GM18870 (cell line): ENCODE results near the gene ARHGAP27.
"Not testable (repeated sequence)": the region's sequence is repeated elsewhere in the genome, so short reads cannot be mapped to it uniquely, and the experiment has no call there.

Source experiments
- ATAC-seq: cut with Tn5 transposase; IDR thresholded peaks from one replicate; pipeline ENCODE4 v1.9.1; 2021; ENCODE audit warnings: moderate library complexity; ENCODE audit not compliant: unreplicated experiment

ARHGAP27 gene, protein sequence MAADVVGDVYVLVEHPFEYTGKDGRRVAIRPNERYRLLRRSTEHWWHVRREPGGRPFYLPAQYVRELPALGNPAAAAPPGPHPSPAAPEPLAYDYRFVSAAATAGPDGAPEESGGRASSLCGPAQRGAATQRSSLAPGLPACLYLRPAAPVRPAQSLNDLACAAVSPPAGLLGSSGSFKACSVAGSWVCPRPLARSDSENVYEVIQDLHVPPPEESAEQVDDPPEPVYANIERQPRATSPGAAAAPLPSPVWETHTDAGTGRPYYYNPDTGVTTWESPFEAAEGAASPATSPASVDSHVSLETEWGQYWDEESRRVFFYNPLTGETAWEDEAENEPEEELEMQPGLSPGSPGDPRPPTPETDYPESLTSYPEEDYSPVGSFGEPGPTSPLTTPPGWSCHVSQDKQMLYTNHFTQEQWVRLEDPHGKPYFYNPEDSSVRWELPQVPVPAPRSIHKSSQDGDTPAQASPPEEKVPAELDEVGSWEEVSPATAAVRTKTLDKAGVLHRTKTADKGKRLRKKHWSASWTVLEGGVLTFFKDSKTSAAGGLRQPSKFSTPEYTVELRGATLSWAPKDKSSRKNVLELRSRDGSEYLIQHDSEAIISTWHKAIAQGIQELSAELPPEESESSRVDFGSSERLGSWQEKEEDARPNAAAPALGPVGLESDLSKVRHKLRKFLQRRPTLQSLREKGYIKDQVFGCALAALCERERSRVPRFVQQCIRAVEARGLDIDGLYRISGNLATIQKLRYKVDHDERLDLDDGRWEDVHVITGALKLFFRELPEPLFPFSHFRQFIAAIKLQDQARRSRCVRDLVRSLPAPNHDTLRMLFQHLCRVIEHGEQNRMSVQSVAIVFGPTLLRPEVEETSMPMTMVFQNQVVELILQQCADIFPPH

DNA sequence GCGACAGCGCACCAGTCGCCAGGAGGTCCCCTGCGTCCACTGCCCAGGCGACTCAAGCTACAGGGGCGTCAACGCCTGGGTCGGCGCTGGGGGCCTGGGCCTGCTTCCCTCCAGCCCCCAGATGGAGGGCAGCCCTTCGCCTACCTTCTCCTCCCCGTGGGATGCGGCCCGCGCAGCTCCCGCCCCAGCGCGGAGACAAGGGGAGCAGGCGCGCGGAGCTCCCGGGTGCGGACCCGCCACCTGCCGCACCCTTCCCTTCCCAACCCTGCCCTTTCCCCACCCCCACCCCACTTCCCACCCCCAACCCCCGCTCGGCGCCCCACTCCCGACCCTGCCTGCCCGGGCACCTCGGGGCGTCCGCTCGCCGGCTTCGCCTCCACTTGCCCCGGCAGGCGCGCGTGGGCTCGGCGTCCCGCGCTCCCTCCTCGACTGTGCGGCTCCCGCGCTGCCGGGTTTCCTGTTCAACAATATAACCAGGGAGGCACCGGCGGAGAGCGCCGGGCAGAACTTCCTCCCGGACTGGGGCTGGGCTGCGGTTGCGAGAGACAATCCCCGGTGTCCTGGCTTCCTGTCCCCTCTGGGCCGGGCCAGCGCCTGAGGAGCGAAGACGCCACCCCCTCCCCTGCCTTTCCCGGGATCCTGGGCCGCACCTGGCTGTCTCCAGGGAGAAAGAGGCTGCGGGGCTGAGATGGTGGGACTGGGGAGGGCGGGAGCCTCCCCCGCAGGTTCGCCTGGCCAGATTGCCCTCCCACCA lies at the start of gene ARHGAP27:
TSS of gene ARHGAP27 (minus strand) at position 466 of the 754 bp plus-strand sequence. CDS start 2,591 bp downstream, outside the sequence.
- ATAC-seq = no peak

DNA sequence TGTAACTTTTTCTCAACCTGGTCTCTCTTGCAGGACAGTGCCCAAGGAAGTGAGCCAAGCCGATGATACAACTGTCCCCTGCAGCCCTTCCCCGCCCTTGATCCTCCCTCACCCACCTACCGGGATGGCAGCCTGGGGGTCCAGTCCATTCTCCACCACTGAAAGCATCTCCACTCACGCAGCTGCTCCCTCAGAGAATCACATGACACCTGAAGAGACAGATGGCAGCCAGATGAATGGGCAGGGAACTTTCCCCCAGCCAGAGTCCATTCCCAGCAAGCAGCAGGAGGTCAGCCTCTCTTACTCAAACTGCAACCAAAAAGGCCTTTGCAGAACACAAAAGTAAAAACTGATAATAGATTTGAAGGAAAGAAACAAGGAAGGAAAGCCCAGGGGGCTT lies 49.6 kb upstream of the ARHGAP27 start:
- not testable (repeated sequence) for ATAC-seq

DNA sequence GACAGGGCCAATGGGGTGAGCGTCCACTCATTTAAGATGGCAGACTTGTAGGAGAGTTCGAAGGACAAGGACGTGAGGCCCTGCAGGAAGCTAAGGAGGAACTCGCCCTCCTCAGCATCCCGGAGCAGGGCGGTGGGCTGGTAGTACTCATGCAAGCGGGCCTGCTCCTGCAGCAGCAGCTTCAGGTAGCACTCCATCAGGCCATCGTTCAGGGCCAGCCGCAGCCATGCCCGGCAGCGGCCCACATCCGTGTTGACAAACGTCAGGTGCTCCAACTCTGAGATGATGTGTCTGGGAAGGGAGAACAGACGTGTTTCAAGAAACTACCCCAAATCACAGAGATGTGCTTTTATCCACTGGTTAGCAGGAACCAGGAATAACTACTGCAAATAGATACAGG lies 42.8 kb upstream of the ARHGAP27 start:
- not testable (repeated sequence) for ATAC-seq

DNA sequence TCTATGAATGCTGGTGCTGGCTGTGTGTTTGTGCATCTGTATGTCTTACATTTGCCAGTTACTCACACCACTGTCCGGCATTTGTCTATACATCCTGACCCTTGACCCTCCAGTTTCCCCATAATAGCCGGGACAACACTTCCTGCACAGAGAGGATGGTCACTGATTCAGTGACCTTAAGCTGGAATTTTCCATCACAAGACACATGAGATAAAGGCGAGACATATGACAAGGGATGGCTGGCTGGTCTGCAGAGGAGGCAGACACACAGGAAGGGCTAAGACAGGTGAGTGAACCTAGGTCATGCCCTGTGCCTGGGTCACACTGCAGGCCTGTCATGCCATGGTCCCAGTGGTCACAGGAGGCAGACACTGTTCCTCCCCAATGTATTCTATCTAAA lies 39.6 kb upstream of the ARHGAP27 start:
- not testable (repeated sequence) for ATAC-seq

DNA sequence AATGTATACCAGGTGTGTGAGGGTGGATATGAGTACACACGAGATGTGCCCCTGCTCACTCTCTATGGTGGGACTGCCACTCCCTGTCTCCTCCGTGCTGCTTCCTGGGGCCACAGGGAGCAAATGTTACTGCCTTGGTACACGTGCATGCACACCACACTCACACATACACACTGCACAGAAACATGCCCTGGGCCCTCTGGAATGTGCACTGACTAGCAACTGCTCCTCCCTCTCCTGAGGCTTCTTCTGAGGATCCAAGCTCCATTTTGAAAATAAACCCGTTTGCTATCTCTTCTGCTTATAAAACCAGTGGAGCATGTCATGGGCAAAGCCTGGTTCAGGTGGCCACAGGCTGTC lies 36.5 kb upstream of the ARHGAP27 start:
- ATAC-seq = not testable (repeated sequence)

DNA sequence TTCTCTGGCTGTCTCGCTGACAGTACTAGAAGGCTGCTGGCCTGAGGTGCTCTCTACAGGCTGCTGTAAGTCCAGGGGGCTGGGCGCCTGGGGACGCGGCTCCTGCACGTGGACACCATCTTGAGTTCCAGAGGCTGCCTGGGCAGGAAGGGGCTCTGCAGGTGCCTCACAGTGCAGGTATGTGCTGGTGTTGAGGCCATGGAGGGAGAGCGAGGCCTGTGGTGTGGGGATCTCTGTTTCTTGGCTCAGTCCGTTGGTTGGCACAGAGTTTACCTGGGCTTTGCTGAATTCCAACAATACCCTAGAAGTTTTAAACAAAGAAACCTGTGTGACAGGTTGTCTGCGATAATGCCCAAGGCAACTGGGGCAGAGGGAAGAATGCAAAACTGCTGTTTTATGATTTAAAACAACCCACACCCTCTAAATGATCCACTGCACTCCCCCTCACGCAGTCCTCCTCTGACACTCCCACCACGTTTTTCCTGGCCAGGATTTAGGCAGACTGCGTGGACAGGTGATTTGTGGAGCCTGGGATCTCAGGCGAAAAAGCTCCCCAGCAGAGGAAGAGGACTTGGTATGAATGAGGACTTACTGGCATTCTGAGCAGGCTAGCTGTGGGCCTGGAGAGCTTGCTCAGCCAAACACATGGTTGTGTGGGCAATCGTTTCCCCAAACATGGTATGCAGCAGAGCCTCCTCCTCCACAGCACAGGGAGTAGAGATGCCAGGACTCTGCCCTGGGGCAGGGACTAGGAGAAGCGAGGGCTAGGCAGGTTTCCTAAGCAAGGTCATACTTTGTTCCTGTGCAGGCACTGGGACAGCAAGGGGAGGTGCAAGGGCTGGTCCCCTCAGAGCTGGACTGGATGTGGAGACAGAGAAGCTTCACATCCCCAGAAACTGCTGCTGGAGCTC lies 35.9 kb upstream of the ARHGAP27 start:
- not testable (repeated sequence) for ATAC-seq

DNA sequence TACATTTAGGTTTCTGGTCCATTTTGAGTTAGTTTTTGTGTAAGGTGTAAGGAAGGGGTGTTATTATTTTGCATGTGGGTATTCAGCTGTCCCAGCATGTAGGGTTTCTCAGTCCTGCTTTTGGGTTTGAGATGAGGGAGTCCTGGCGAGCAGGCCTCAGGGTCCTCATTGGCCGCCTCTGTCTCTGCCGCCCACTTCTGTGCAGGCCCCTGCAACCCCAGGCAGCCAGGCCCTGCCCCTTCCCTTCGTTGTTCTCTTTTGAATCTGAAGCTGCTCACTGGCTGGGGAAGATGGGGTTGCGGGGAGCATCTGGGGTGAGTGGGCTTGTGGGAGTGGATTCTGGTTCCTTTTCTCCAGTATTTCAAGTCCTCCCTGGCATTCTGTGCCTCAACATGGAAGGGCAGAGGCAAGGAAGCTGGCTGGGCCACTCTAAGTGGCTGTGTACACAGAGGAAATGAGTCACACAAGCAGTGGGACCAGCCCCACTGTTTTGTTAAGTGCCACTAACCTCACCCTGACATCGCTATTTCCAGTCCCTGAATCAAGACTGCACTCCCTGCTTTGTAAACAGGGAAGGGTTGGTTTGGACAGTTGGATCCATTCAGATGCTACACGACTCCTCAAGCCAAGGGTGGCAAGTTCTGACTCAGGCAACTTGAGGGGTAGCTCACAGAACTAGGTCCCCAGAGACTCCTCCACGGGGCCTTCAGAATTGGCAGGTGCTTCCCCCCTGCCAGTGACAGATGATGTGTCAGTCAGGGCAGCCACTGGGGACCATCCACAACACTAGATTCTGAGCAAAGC lies 29.1 kb upstream of the ARHGAP27 start:
- not testable (repeated sequence) for ATAC-seq

DNA sequence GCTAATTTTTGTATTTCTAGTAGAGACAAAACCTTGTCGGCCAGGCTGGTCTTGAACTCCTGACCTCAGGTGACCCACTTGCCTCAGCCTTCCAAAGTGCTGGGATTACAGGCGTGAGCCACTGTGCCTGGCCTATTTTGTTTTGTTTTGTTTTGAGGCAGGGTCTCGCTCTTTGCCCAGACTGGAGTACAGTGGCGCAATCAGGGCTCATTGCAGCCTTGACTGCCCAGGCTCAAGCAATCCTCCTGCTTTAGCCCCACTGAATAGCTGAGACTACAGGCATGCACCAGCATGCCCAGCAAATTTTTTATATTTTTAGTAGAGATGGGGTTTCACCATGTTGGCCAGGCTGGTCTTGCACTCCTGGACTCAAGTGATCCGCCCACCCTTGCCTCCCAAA lies 27.8 kb upstream of the ARHGAP27 start:
- not testable (repeated sequence) for ATAC-seq

DNA sequence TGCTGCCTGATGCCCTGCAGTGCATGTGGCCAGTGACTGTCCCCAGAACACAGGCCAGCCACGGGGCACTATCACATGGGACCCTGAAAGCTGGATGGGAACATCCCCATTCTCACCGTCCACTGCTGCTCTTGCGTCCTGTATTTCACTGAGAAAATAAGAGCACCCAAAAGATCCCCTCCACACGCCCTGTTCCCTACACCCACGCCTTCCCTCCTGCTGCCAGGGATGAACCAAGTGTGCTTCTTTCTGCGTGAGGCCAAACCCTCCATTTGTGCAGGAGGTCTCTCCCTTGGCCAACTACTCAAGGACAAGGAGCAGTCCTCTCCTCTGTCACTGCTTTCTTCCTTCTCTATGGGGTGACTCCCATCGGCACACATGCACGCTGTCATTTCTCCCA lies 21.7 kb upstream of the ARHGAP27 start:
- ATAC-seq = not testable (repeated sequence)

DNA sequence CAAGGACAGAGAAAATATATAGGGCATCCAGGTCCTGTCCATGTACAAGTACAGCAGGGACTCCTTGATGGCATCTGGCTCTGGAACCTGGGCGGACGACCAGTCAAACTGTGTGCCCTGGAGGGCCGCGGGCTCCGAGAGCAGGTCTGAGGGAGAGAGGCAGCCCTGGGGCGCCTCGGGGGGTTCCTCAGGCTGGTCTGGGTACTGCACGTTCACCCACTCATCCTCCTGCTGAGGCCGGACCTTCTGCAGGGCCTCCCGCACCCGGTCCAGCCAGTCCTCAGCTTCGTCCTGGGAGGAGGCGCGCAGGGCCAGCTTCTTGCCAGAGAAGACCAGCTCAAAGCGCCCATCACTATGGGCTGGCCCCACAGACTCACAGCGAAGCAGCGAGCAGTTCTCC lies 21.1 kb upstream of the ARHGAP27 start:
- ATAC-seq = not testable (repeated sequence)

DNA sequence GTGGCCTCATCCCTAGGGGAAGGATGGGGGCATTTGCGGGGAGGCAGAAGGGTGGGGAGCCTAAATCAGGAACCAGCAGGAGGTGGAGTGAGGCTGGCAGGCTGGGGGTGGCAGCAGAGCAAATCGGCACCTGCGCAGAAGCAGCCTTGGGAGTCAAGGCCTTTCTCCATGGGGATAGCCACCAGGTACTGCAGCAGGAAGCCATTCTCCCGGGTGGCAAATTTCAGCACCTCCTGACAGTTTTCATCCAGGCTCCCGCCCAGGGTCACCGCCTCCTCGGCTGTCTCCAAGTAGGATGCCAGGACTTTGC lies 20.5 kb upstream of the ARHGAP27 start:
- not testable (repeated sequence) for ATAC-seq

DNA sequence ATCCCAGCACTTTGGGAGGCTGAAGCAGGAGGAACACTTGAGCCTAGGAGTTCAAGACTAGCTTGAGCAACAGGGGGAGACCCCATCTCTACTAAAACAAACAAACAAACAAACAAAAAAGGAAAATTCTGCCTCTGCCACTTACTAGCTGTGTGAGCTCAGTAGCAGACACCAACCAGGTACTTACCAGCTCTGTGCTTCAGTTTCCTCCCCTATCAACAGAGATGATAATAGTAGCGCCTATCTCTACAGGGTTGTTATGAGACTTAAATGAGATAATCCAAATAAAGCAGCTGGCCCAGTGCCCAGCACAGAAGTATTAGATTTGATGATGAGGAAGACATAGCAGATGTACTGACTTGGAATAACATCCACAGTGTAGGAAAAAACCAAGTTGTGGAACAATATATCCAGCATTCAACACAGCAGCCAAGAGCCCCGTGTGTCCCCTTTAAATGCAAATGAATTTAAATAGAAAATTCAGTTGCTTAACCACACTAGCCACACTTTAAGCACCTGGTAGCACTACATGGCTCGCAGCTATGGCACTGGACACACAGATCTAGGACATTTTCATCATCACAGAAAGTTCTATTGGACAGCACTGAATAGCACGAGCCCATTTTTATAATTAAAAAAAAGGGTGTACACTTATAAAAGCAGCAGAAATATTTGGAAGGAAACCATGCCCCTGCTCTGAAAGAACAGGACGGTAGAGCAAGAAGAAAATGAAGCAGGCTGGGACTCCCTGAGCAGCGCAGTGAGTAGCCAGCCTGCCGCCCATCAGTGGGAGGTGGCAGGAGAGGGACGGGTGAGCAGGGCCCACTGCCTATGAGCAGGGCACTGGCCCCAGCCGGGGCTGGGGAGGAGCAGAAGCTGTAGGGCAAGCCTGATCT lies 19.9 kb upstream of the ARHGAP27 start:
- ATAC-seq = not testable (repeated sequence)

DNA sequence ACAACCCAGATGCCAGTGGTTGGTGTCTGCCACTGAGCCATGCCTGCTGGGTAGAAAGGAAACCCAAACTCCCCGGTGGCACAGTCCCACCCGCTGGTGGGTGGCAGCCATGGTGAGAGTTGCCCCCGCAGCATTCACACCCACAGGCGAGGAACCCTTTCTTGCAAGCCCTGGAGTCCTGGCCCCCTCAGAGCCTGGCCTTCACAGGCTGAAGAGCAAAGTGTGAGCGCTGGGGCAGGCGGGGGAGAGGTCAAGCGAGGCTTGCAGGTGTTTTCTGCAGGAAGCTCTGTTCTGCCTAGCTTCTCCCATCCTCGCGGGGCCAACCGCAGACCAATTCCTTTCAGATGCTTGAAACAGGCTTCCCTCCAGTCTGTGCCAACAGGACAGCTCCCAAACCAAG lies 19.0 kb upstream of the ARHGAP27 start:
- not testable (repeated sequence) for ATAC-seq

DNA sequence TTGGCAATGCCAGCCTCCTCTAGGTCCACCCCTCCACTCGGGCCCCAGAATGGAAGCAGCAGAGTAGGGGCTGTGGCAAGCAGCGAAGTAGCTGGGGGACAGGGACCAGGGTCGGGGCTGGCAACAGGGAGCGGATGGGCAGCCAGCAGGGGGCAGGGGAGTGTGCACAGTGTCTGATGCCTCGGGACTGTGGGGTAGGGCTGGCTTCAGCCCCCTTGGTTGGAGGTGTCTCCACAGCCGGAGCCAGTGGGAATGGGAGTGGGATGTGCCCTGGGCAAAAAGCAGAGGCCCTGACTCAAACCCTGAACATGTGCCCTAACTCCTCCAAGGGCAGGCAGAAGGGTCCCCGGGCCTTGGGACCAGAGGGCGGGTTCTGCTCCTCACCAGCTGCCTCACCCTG lies 18.5 kb upstream of the ARHGAP27 start:
- no peak for ATAC-seq

DNA sequence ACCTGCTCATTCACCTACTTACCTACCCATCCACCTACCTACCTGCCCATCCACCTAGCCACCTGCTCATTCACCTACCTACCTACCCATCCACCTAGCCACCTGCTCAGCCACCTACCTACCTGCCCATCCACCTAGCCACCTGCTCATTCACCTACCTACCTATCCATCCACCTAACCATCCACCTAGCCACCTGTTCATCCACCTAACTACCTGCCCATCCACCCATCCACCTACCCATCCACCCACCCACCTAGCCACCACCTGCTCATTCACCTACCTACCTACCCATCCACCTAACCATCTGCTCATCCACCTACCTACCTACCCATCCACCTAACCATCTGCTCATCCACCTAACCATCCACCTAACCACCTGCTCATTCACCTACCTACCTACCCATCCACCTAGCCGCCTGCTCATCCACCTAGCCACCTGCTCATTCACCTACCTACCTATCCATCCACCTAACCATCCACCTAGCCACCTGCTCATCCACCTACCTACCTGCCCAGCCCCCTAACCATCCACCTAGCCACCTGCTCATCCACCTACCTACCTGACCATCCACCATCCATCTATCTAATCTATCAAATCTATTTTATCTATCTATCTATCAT lies 17.1 kb upstream of the ARHGAP27 start:
- ATAC-seq = not testable (repeated sequence)

DNA sequence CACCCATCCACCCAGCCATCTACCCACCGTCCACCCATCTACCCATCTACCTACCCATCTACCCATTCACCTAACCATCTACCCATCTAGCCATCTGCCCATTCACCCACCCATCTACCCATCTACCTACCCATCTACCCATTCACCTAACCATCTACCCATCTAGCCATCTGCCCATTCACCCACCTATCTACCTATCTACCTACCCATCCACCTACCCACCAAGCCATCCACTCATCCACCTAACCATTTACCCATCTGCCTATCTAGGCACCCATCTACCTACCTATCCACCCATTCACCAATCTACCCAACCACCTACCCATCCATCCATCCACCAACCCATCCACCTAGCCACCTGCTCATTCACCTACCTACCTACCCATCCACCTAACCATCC lies 16.6 kb upstream of the ARHGAP27 start:
- not testable (repeated sequence) for ATAC-seq

DNA sequence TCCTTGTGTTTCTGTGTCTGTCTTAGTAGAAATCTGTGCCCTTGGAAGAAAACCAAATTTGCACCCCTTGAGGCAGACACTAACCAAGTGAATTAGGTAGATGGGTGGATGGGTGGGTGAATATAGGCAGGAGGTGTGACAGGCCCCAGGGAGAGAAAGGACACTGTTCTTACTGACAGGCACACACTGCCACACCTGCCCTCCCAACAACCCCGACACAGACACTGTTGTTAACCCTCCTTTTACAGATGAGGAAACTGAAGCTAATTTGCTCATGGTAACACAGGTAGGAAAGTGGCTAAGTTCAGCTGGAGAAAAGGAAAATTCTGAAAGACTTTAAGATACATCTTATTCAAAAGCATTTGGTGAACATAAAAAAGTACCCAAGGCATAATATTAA lies 15.8 kb upstream of the ARHGAP27 start:
- not testable (repeated sequence) for ATAC-seq

DNA sequence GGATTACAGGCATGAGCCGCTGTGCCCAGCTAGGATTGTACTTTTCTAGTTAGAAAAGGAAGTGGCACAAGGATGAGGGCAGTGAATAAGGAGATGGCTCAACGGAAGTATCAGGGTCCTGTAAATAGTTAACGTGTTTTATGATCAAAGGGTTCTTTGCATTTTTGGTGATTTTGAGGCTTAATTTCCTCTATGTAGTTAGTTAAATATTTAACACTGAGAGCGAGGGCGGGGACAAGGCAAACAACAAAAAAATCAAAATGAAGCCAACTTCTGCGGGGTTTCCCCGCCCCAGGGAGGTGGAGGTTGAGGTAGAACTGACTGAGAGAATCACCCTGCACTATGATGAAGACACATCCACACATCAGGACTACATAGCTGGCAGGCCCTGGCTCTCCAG lies 15.4 kb upstream of the ARHGAP27 start:
- not testable (repeated sequence) for ATAC-seq
